Limb (tissue), 2 donors: ENCODE measurements around the gene P2RX5.

Experiments
- DNase-seq, 2 donors: peaks; one replicate each; pipeline ENCODE4 v3.0.0-alpha.2; 2016; ENCODE audit errors: extremely low spot score in 2 of 2

Gene P2RX5

DNA sequence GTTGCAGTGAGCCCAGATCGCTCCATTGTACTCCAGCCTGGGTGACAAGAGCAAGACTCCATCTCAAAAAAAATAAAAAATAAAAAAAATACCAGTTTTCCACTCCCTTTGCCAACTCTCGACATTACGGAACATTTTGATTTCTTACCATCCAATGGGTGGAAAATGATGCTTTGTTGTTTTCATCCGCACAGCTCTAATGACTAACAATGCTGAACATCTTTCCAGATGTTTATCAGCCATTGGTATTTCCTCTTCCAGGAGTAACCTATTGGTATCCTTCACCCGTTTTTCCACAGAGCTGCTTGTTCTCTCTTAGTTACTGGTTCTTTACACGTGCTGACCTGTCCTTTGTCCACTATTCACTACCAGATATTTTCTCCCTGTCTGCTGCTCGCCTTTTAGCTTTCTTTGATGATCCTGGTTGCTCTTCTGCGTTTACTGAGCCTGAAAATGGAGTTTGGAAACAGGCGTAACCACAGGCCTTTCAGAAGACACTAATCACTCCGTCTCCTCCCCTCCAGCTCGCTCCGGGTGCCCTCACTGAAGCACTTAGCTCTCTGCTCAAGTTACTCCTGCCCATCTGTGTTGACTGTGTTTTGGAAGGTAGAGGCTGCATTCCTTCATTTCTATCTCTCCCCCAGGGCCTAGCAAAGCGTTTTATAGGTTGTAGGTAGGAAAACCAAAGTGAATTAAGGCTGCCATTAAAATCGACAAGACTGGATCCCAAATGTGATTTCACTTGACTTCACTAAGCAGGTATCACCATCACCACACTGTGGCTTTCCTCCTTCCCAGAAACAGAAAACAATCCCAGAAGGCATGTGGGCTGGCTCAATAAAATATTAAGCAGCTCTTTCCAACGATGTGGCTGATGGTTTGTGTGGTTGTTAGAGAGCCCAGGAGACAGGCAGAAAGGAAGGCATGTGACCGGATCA is 68.9 kb downstream of the P2RX5 start:
- no peak for DNase-seq
